Lower lobe of right lung (tissue), 2 donors: ENCODE results near the gene AADACL3. TPM values are rescaled to one million over a fixed set of nuclear protein-coding genes. Genes with fewer than 3 reads are reported as not detected.

ENCODE experiments used
- ATAC-seq, 2 donors: fragments of 200-7000 bp; cut with Tn5 transposase; one replicate each; pipeline ENCODE4 v1.9.1; 2020 to 2022; ENCODE audit warnings: mild to moderate bottlenecking in 2 of 2, moderate library complexity in 2 of 2
- DNase-seq: peaks from one replicate; pipeline ENCODE4 v3.0.0-alpha.2; 2020
- H3K27ac ChIP-seq: fragments of 200-600 bp; one replicate; pipeline ENCODE4 v1.8.0; 2022
- H3K27me3 ChIP-seq: fragments of 200-600 bp; one replicate; pipeline ENCODE4 v1.8.0; 2022; ENCODE audit warnings: low read depth
- H3K36me3 ChIP-seq: fragments of 200-600 bp; one replicate; pipeline ENCODE4 v1.8.0; 2022; ENCODE audit warnings: mild to moderate bottlenecking
- H3K4me1 ChIP-seq: fragments of 200-600 bp; one replicate; pipeline ENCODE4 v1.8.0; 2022
- H3K4me3 ChIP-seq: fragments of 200-600 bp; one replicate; pipeline ENCODE4 v1.8.0; 2022; ENCODE audit warnings: mild to moderate bottlenecking
- H3K9me3 ChIP-seq: fragments of 200-600 bp; one replicate; pipeline ENCODE4 v1.8.0; 2022
- intact Hi-C: fragments of 100-400 bp; cut with DNase I; formaldehyde crosslinking; loops from one replicate; pipeline ENCODE4 v1.11.0; 2022
- total RNA-seq: library from RNA; stranded (reverse); fragmentation: NEBNext Ultra II Directional; extraction: Animal tissue kit (Norgen Biotek cat#: 25700); gene quantifications from one replicate; pipeline ENCODE4 v1.2.1, GENCODE V29; 2021
- TF ChIP-seq, protein P1 (sequence below): fragments of 200-600 bp; IDR thresholded peaks from one replicate; pipeline ENCODE4 v1.8.0; 2022; ENCODE audit warnings: antibody characterized with exemption, mild to moderate bottlenecking
- donor health status: DM: no; HTN: yes; CAD: no; lungs with severe emphysema.

The AADACL3 gene
- total RNA-seq, 1 donor from 2014 or later: not detected

DNA sequence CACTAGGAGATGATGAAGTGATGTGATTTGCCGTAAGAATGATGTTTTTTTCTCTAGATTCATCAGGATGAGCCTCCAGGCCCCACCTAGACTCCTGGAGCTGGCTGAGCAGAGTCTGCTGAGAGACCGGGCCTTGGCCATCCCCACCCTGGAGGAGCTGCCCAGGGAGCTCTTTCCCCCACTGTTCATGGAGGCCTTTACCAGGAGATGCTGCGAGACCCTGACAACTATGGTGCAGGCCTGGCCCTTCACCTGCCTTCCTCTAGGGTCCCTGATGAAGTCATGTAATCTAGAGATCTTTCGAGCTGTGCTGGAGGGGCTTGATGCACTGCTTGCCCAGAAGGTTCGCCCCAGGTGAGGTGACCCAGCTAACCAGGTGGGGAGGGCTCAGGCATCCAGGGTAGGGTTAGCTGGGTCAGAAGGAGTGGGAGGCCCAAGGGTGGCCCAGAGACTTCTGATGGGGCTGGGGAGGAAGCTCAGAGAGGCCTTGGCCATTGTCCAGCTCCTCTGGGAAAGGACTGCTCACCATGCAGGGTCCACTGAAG is 59.0 kb downstream of the AADACL3 start:
- ATAC-seq: no peak
- intact Hi-C loops: no loop called here
- TF ChIP-seq, protein P1, sequence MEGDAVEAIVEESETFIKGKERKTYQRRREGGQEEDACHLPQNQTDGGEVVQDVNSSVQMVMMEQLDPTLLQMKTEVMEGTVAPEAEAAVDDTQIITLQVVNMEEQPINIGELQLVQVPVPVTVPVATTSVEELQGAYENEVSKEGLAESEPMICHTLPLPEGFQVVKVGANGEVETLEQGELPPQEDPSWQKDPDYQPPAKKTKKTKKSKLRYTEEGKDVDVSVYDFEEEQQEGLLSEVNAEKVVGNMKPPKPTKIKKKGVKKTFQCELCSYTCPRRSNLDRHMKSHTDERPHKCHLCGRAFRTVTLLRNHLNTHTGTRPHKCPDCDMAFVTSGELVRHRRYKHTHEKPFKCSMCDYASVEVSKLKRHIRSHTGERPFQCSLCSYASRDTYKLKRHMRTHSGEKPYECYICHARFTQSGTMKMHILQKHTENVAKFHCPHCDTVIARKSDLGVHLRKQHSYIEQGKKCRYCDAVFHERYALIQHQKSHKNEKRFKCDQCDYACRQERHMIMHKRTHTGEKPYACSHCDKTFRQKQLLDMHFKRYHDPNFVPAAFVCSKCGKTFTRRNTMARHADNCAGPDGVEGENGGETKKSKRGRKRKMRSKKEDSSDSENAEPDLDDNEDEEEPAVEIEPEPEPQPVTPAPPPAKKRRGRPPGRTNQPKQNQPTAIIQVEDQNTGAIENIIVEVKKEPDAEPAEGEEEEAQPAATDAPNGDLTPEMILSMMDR: no peak
- H3K4me3 ChIP-seq: no peak overlapping the region
- no peak overlapping the region for H3K27ac ChIP-seq
- no peak for DNase-seq
- no peaks in the 10 kb centered on the region for H3K4me1 ChIP-seq
- H3K36me3 ChIP-seq: no peaks in the 10 kb centered on the region
- no peaks in the 10 kb centered on the region for H3K9me3 ChIP-seq
- peaks cover 5% of the 10 kb centered on the region for H3K27me3 ChIP-seq

DNA sequence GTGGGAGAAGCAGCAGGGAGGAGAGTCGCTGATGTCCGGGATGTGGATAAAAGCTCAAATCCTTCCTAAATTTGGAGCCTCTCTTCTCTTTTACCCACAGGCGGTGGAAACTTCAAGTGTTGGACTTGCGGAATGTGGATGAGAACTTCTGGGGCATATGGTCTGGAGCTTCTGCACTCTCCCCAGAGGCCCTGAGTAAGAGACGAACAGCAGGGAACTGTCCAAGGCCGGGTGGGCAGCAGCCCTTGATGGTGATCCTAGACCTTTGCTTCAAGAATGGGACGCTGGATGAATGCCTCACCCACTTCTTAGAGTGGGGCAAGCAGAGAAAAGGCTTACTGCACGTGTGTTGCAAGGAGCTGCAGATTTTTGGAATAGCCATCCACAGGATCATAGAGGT is 59.5 kb downstream of the AADACL3 start:
- TF ChIP-seq, protein P1: no peak
- Histone ChIP-seq H3K27me3 (peaks cover 5% of the 10 kb centered on the region), H3K4me3 (no peak overlapping the region), H3K27ac (no peak overlapping the region), H3K9me3 (no peaks in the 10 kb centered on the region), H3K36me3 (no peaks in the 10 kb centered on the region), H3K4me1 (no peaks in the 10 kb centered on the region)
- intact Hi-C loops: no loop called here
- DNase-seq (no peak), ATAC-seq (no peak)

DNA sequence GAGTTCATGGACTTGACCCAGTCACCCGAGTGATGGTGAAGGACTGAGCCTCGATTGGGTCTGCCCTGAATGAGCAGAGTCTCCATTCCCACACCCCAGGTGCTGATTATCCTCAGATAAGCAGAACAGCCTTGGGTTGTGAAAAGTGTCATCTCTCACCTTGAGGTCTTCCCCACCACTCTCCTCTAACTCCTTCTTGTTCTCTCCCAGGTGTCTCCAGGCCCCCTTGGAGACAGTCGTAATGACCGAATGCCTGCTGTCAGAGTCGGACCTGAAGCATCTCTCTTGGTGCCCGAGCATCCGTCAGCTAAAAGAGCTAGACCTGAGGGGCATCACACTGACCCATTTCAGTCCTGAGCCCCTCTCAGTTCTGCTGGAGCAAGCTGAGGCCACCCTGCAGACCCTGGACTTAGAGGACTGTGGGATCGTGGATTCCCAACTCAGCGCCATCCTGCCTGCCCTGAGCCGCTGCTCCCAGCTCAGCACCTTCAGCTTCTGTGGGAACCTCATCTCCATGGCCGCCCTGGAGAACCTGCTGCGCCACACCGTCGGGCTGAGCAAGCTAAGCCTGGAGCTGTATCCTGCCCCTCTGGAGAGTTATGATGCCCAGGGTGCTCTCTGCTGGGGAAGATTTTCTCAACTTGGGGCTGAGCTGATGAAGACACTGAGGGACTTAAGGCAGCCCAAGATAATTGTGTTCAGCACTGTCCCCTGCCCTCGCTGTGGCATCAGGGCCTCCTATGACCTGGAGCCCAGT is 61.1 kb downstream of the AADACL3 start:
- DNase-seq: no peak
- Histone ChIP-seq H3K27ac (no peak overlapping the region), H3K9me3 (no peaks in the 10 kb centered on the region), H3K27me3 (peaks cover 5% of the 10 kb centered on the region), H3K4me1 (no peaks in the 10 kb centered on the region), H3K4me3 (no peak overlapping the region), H3K36me3 (no peaks in the 10 kb centered on the region)
- no peak for ATAC-seq
- TF ChIP-seq, protein P1: no peak
- intact Hi-C loops: no loop called here

Other genes with a start within 250 kb of the AADACL3 start
- 135 TPM for gene DHRS3, start 97.9 kb upstream of the AADACL3 start, total RNA-seq
- gene AADACL4, start 72.0 kb upstream of the AADACL3 start, total RNA-seq: not detected
- gene CFAP107, start 30.1 kb downstream of the AADACL3 start, total RNA-seq: 2.9 TPM
- not detected for gene PRAMEF12, start 57.6 kb downstream of the AADACL3 start, total RNA-seq
- not detected for gene PRAMEF1, start 75.3 kb downstream of the AADACL3 start, total RNA-seq
- gene PRAMEF11, start 115.3 kb downstream of the AADACL3 start, total RNA-seq: not detected
- gene HNRNPCL1, start 132.6 kb downstream of the AADACL3 start, total RNA-seq: not detected
- gene PRAMEF2, start 141.0 kb downstream of the AADACL3 start, total RNA-seq: not detected
- gene PRAMEF4, start 170.1 kb downstream of the AADACL3 start, total RNA-seq: not detected
- not detected for gene PRAMEF10, start 182.2 kb downstream of the AADACL3 start, total RNA-seq
- gene PRAMEF7, start 200.5 kb downstream of the AADACL3 start, total RNA-seq: not detected
- not detected for gene PRAMEF6, start 231.5 kb downstream of the AADACL3 start, total RNA-seq